ENCODE measurements around the gene NRXN3.

The NRXN3 gene

GRCh38 chr14:79281244-79282152 is 1111.3 kb downstream of the NRXN3 start:
- DNase-seq = no peak
- intact Hi-C loops (cut with DNase I) = no loop called here

DNA sequence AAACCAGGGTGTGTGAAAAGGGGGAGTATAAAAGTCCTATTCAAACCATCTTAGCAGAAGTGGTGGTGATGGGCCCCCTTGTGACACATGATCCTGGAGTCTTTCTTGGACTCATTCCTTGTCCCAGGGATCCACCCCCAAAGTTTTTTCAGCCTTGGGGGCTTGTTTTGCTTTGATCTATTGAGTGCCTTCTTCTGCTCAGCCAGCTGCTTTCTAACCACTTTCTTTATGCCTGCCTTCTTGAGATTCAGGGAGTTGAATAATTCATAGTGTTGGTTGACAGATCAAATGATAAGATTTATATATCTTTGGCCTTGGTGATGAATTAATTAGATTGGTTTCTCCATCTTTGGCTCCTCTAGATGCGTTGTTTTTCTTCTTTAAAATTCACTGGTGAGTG is 1114.4 kb downstream of the NRXN3 start:
- DNase-seq = no peak
- intact Hi-C loops (cut with DNase I) = no loop called here

DNA sequence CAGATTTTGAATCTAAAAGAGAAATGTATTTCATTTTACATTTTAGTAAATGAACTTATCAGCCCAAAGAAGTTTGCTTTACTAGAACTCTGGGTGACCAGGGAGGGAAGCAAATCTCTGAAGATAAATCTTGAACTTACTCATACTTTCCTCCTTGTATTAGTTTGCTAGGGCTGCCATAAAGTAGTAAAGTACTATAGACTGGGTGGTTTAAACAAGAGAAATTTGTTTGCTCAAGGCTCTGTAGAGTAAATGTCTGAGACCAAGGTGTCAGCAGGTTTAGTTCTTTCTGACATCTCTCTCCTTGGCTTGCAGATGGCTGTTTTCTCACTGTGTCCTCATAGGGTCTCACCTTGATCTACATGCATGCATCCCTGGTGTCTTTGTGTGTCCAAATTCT is 1115.1 kb downstream of the NRXN3 start:
- intact Hi-C loops (cut with DNase I) = no loop called here
- DNase-seq = no peak

DNA sequence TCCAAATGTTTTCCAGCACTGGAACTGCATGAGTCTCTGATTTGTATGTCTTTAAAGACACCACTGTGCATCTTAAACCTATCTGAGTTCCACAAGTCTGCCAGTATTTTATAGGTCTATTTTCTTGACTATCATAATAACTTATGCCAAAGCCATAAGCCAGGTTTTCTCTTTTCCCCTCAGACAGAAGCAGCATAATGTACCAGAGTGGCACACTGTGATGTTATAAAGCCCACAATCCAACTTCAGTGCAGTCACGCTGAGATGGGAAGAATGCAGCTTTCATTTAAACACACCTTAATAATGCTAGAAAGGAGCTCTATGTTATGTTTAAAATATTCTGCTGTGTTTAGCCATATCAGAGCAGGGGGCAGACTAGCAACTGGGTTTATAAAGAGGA is 1117.8 kb downstream of the NRXN3 start:
- intact Hi-C loops (cut with DNase I) = no loop called here

DNA sequence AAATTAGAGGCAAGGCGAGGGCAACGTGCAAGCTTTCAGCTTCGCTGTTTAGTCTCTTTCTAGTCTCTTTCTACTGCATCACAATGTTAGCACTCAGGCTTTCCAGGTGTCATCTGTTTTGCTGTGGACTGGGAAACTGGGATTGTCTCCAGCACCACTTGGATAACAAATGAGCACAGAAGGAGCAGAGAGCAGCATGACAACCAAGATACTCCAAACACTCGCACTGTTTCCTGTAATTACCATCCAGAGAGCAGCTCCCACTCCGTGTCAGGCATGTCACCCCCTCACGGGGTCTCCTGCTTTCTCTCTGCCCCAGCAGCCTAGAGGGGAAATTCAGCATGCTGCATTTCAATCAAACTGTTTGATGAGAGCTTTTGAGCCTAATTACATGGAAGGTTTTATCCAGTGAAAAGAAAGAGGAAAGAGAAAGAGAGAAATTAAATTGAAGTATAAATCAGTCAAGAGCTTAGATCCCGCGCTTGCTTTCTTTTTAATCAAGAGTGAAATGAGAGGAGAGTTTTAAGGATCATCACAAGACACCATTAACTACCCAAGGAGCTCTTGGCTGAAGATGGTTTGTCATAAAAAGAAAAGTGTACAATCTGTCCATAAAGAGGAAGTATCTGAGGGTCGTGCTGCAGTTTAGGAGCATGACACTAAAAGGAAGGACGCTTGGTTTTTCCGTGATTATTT is 1123.5 kb downstream of the NRXN3 start:
- intact Hi-C loops (cut with DNase I) = no loop called here
- peak in 10 of 42 donors; percentile 4 to 37 (median 14) for DNase-seq

More for the DNA sequence above, 1117.8 kb downstream of the NRXN3 start:
- no peak for DNase-seq

- DNase-seq = no peak
- intact Hi-C loops (cut with DNase I) = no loop called here
Observed at GRCh38 chr14:79294499-79294898, 1124.3 kb downstream of the NRXN3 start.

DNA sequence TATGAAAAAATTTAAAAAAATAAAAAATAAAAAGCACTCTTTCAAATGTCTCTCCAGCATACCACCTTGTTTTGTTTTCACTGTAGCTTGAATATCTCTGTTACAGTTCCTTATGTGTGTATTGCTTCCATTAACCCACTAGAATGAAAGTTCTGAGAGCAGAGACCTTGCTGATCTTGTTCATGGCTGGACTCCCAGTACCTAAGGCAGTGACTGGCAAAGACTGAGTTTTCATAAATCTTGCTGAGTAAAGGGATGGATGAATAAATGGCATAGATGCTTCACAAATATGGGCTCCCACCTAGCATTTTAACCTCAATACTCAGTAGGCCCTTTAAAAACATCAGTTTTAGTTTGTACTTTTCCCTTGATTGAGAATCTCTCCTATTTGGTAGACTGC is 1125.2 kb downstream of the NRXN3 start:
- no peak for DNase-seq
- intact Hi-C loops (cut with DNase I) = no loop called here

GRCh38 chr14:79298373-79298772 is 1128.2 kb downstream of the NRXN3 start:
- intact Hi-C loops (cut with DNase I) = no loop called here
- DNase-seq = no peak

DNA sequence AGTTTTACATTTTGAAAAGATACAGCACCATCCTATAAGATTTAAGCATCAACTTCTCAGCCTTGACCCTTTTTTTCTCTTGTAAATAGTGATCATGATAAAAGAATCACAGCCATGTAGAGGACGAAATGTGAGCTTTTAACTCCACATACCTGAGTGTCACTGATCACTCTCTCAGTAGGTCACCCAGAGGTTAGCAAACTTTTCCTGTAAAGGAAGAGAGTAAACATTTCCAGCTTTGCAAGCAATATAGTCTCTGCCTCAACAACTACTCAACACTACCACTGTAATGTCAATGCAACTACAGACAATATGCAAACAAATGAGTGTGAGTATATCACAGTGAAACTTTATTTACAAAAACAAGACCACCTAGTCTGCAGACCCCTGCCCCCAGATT is 1129.0 kb downstream of the NRXN3 start:
- intact Hi-C loops (cut with DNase I) = no loop called here
- no peak for DNase-seq

GRCh38 chr14:79304279-79304678 is 1134.1 kb downstream of the NRXN3 start:
- DNase-seq = no peak
- intact Hi-C loops (cut with DNase I) = no loop called here

DNA sequence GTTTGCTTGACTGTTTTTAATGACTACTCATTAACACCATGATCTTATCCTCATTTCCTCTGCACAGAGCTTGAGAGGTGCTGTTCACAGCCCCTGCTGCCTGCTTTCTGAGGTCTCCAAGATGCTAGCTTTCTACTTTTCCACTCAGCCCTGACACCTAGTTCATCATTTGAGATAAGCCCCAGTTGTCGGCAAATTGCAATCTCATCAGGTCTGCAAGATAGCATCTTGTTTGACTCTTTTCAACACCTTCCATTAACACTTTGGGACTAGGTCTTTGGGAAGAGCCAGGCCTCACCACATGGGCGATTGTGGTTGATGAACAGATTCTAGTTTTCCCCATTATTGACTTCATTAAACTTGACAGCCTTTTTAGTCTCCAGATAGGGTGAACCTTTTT is 1136.4 kb downstream of the NRXN3 start:
- DNase-seq = no peak
- intact Hi-C loops (cut with DNase I) = no loop called here

GRCh38 chr14:79318371-79318770 is 1148.2 kb downstream of the NRXN3 start:
- no peak for DNase-seq
- intact Hi-C loops (cut with DNase I) = no loop called here

- intact Hi-C loops (cut with DNase I) = no loop called here
- DNase-seq = no peak
Observed at GRCh38 chr14:79320561-79320960, 1150.4 kb downstream of the NRXN3 start.

- intact Hi-C loops (cut with DNase I) = no loop called here
- DNase-seq = no peak
Observed at GRCh38 chr14:79321070-79321469, 1150.9 kb downstream of the NRXN3 start.

- intact Hi-C loops (cut with DNase I) = no loop called here
- no peak for DNase-seq
Observed at GRCh38 chr14:79325071-79325470, 1154.9 kb downstream of the NRXN3 start.

GRCh38 chr14:79325557-79325956 is 1155.4 kb downstream of the NRXN3 start:
- DNase-seq = no peak
- intact Hi-C loops (cut with DNase I) = no loop called here

DNA sequence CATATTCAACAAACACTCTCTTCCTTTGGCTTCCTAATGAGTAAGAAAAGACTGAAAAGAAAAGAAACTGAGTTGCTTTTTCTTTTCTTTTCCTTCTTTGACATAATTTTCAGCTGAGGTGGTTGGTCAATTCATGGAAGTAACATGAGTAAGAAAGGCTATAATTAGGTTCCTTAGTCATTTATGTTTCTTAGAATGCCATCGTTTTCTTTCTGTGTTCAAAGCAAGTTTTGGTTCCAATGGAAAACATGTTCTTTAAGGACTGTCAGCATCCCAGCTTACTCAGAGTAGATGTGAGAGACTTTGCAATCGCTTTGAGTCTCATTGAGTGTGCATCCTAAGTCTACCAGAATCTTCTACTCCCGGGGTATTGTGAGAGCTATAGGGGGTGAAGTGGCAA is 1158.7 kb downstream of the NRXN3 start:
- DNase-seq = no peak
- intact Hi-C loops (cut with DNase I) = no loop called here

GRCh38 chr14:79331830-79332229 is 1161.7 kb downstream of the NRXN3 start:
- intact Hi-C loops (cut with DNase I) = no loop called here
- no peak for DNase-seq

DNA sequence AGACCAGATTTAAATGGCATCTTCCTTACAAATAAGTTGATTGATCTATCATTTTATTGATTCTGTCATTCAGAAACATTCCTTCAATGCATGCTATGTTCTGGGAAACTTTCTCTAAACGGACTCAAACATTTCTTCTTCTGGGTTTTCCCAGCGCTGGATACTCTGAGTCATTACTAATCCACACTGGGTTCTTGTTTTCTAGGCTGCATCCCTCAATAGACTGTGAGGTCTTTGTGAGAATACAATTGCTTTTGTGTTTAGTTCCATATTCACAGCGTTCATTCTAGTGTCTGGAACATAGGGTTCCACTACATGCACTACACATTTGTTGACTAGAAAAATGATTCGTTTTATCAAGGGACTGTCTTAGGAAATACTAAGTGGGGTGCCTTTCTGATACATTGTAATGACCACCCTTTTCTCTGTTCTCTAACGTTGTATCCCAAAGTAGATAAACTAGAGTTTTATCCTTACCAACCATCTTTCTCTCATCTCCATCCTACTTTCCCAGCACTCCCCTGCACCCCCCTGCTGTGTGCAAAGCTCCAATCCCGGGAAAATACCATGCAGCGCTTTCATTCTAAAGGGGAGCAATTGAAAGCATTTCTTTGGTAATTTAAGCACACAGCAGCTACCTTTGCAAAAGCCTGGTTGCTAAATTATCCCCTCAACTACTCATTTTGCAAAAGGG is 1162.5 kb downstream of the NRXN3 start:
- peak in 30 of 42 donors; percentile 5 to 79 (median 30) for DNase-seq
- intact Hi-C loops (cut with DNase I) = no loop called here

- DNase-seq = peak in 1 of 42 donors; percentile 3
- intact Hi-C loops (cut with DNase I) = no loop called here
Observed at GRCh38 chr14:79333198-79333546, 1163.0 kb downstream of the NRXN3 start.

Data from head of caudate nucleus (tissue), 42 donors.